H1 (cell line): ENCODE measurements around the gene NCAPG2.

Experiments
- CEBPB ChIP-seq: IDR thresholded peaks from 2 replicates; pipeline ENCODE4 v1.6.1; 2012; ENCODE audit warnings: low read depth, low read length
- EGR1 ChIP-seq: IDR thresholded peaks from 2 replicates; pipeline ENCODE4 v1.6.1; 2011; ENCODE audit warnings: low read depth, low read length, borderline replicate concordance
- EP300 ChIP-seq, 2 experiments: IDR thresholded peaks; 1 replicate in 1 of 2; 2 replicates in 1 of 2; pipeline ENCODE4 v1.6.1; 2011 to 2012; ENCODE audit warnings: low read depth in 2 of 2, low read length in 2 of 2, mild to moderate bottlenecking in 2 of 2, borderline replicate concordance in 1 of 2, inconsistent platforms in 1 of 2, moderate library complexity in 1 of 2
- EZH2 ChIP-seq: fragments of 200-600 bp; sonication (generic); IDR thresholded peaks from 2 replicates; pipeline ENCODE4 v1.7.1; 2012; ENCODE audit warnings: low read depth, mild to moderate bottlenecking, moderate library complexity, low read length, inconsistent platforms; ENCODE audit not compliant: severe bottlenecking
- JUN ChIP-seq: IDR thresholded peaks from 2 replicates; pipeline ENCODE4 v1.6.1; 2011; ENCODE audit warnings: low read depth, mild to moderate bottlenecking, improper control_type of control experiment, low read length
- POLR2A ChIP-seq, 2 experiments: IDR thresholded peaks; 1 replicate in 1 of 2; 2 replicates in 1 of 2; pipeline ENCODE4 v1.6.1; 2011; ENCODE audit warnings: low read depth in 2 of 2, low read length in 2 of 2, mild to moderate bottlenecking in 2 of 2; ENCODE audit errors: control extremely low read depth in 1 of 2
- POLR2AphosphoS5 ChIP-seq: IDR thresholded peaks from 2 replicates; pipeline ENCODE4 v1.6.1; 2011; ENCODE audit warnings: low read depth, low read length
- RAD21 ChIP-seq, 2 experiments: IDR thresholded peaks in 1 of 2; conservative IDR thresholded peaks in 1 of 2; 2 replicates each; pipeline ENCODE4 v1.6.1; 2011; ENCODE audit warnings: low read depth in 2 of 2, low read length in 2 of 2, improper control_type of control experiment in 1 of 2, inconsistent platforms in 1 of 2, mild to moderate bottlenecking in 1 of 2, moderate library complexity in 1 of 2
- TAF1 ChIP-seq: IDR thresholded peaks from 2 replicates; pipeline ENCODE4 v1.6.1; 2011; ENCODE audit warnings: mild to moderate bottlenecking, low read depth, low read length
- TF ChIP-seq, protein P1 (sequence below), 3 experiments: IDR thresholded peaks; 1 replicate in 2 of 3; 2 replicates in 1 of 3; pipeline versions ENCODE4 v1.5.1 to v1.6.1; 2011; ENCODE audit warnings: low read length in 3 of 3, mild to moderate bottlenecking in 3 of 3, inconsistent platforms in 2 of 3, low read depth in 1 of 3, moderate library complexity in 1 of 3; ENCODE audit not compliant: insufficient read depth in 1 of 3; ENCODE audit errors: control extremely low read depth in 1 of 3
- TF ChIP-seq, protein P2 (sequence below): IDR thresholded peaks from 2 replicates; pipeline ENCODE4 v1.6.1; 2012; ENCODE audit warnings: inconsistent platforms

DNA sequence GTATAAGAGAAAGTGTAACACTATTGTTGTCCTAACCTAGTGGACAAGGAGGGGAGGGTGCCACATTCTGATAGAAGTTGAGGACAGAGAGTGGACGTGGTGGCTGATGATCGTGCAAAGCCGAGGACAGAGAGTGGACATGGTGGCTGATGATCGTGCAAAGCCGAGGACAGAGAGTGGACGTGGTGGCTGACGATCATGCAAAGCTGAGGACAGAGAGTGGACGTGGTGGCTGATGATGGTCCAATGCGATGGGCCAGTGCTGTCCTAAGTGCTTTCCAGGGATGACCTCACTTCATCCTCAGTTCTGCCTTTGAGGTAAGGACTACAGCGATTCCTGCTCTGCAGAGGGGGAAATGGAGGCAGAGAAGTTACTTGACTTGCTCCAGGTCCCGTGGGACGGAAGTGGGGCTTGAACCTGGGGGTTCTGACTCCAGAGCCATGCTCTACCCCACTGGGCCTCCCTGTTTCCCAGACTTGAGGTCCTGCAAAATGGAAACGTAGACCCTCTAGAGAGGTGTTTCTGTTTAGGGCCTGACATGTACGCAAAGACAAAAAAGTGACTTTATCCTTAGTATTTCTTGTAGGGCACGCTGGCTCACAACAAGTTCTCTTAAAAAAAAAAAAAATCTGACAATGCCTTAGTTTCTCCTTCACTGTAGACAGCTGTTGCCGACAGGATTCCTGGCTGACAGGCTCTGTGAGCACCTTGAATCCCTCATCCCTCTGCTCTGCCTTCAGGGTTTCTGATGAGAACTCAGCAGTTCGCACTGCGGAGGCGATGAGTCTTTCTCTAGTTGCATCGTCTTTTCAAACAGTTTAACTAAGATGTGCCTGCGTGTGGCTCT is 20.3 kb upstream of the NCAPG2 start:
- TF ChIP-seq CEBPB, result no peak
- no peak for TF ChIP-seq POLR2A (IDR thresholded peaks at IDR 0.05; ENCODE audit: control extremely low read depth in 1 of 2, low read depth in 2 of 2, low read length in 2 of 2)
- TF ChIP-seq EP300 (IDR thresholded peaks at IDR 0.05; ENCODE audit: borderline replicate concordance in 1 of 2, low read depth in 2 of 2, low read length in 2 of 2), result no peak
- TF ChIP-seq, protein P1, sequence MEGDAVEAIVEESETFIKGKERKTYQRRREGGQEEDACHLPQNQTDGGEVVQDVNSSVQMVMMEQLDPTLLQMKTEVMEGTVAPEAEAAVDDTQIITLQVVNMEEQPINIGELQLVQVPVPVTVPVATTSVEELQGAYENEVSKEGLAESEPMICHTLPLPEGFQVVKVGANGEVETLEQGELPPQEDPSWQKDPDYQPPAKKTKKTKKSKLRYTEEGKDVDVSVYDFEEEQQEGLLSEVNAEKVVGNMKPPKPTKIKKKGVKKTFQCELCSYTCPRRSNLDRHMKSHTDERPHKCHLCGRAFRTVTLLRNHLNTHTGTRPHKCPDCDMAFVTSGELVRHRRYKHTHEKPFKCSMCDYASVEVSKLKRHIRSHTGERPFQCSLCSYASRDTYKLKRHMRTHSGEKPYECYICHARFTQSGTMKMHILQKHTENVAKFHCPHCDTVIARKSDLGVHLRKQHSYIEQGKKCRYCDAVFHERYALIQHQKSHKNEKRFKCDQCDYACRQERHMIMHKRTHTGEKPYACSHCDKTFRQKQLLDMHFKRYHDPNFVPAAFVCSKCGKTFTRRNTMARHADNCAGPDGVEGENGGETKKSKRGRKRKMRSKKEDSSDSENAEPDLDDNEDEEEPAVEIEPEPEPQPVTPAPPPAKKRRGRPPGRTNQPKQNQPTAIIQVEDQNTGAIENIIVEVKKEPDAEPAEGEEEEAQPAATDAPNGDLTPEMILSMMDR (IDR thresholded peaks at IDR 0.05; ENCODE audit: control extremely low read depth in 1 of 3, insufficient read depth in 1 of 3, low read depth in 1 of 3, low read length in 3 of 3), result no peak
- no peak for TF ChIP-seq TAF1
- TF ChIP-seq, protein P2, sequence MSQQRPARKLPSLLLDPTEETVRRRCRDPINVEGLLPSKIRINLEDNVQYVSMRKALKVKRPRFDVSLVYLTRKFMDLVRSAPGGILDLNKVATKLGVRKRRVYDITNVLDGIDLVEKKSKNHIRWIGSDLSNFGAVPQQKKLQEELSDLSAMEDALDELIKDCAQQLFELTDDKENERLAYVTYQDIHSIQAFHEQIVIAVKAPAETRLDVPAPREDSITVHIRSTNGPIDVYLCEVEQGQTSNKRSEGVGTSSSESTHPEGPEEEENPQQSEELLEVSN, result no peak
- no peak for TF ChIP-seq EZH2
- TF ChIP-seq JUN, result no peak
- no peak for TF ChIP-seq RAD21 (IDR thresholded peaks at IDR 0.05 in 1 of 2, conservative IDR thresholded peaks at IDR 0.05 in 1 of 2; ENCODE audit: low read depth in 2 of 2, low read length in 2 of 2)
- TF ChIP-seq POLR2AphosphoS5, result no peak
- no peak for TF ChIP-seq EGR1
